SHP77 treated with DMSO at 0.1 percent for 48 hours (cell line): Measurements from ENCODE around the gene CDH4.
"Not testable (repeated sequence)": the region's sequence is repeated elsewhere in the genome, so short reads cannot be mapped to it uniquely, and the experiment has no call there.

Source experiments
- DNase-seq: peaks from one replicate; lab custom pipeline; 2025; lab: John Stamatoyannopoulos, UW

Gene CDH4

GRCh38 chr20:61977419-61977786 lies 725.3 kb downstream of the CDH4 start:
- DNase-seq: no peak

- DNase-seq: no peak
Measured at GRCh38 chr20:61978491-61978890, 726.4 kb downstream of the CDH4 start.

- DNase-seq: no peak
Measured at GRCh38 chr20:61979090-61979489, 727.0 kb downstream of the CDH4 start.

GRCh38 chr20:61979701-61980635 lies 727.9 kb downstream of the CDH4 start:
- DNase-seq: no peak

- no peak for DNase-seq
Measured at GRCh38 chr20:61980647-61981583, 728.9 kb downstream of the CDH4 start.

GRCh38 chr20:61981691-61982090 lies 729.6 kb downstream of the CDH4 start:
- not testable (repeated sequence) for DNase-seq

GRCh38 chr20:61982191-61982950 lies 730.3 kb downstream of the CDH4 start:
- DNase-seq: no peak

GRCh38 chr20:61982951-61983315 lies 730.9 kb downstream of the CDH4 start:
- DNase-seq: no peak

GRCh38 chr20:61983965-61984364 lies 731.9 kb downstream of the CDH4 start:
- no peak for DNase-seq

- not testable (repeated sequence) for DNase-seq
Measured at GRCh38 chr20:61984431-61984830, 732.4 kb downstream of the CDH4 start.

- DNase-seq: no peak
Measured at GRCh38 chr20:61985096-61985495, 733.0 kb downstream of the CDH4 start.

- no peak for DNase-seq
Measured at GRCh38 chr20:61986762-61987321, 734.8 kb downstream of the CDH4 start.

- DNase-seq: no peak
Measured at GRCh38 chr20:61988665-61989064, 736.6 kb downstream of the CDH4 start.

GRCh38 chr20:61989741-61990140 lies 737.7 kb downstream of the CDH4 start:
- DNase-seq: no peak
